T1000 (cell line): Measurements from ENCODE around the gene SMARCD1.
"Not testable (repeated sequence)": the region's sequence is repeated elsewhere in the genome, so short reads cannot be mapped to it uniquely, and the experiment has no call there.

Experiments used
- DNase-seq: peaks from one replicate; lab custom pipeline; 2025; ENCODE audit warnings: mixed read lengths; lab: John Stamatoyannopoulos, UW

Gene SMARCD1

GRCh38 chr12:50077099-50077498, 8.0 kb upstream of the SMARCD1 start:
- no peak for DNase-seq

GRCh38 chr12:50078281-50078680, 6.9 kb upstream of the SMARCD1 start:
- no peak for DNase-seq

GRCh38 chr12:50079771-50080170, 5.4 kb upstream of the SMARCD1 start:
- no peak for DNase-seq

- DNase-seq: no peak
Observed at GRCh38 chr12:50081096-50081808, 3.9 kb upstream of the SMARCD1 start.

GRCh38 chr12:50082644-50083043, 2.5 kb upstream of the SMARCD1 start:
- DNase-seq: no peak

GRCh38 chr12:50083301-50083700, 1.8 kb upstream of the SMARCD1 start:
- DNase-seq: no peak

GRCh38 chr12:50084409-50084774, 750 bp upstream of the SMARCD1 start:
- DNase-seq: not testable (repeated sequence)

- DNase-seq: no peak
Observed at GRCh38 chr12:50085615-50086072, 502 bp downstream of the SMARCD1 start.

GRCh38 chr12:50086148-50086547, 1.0 kb downstream of the SMARCD1 start:
- DNase-seq: no peak

- DNase-seq: no peak
Observed at GRCh38 chr12:50087151-50087550, 2.0 kb downstream of the SMARCD1 start.

GRCh38 chr12:50087995-50088394, 2.9 kb downstream of the SMARCD1 start:
- DNase-seq: no peak

- no peak for DNase-seq
Observed at GRCh38 chr12:50088577-50089335, 3.6 kb downstream of the SMARCD1 start.

GRCh38 chr12:50089730-50090129, 4.6 kb downstream of the SMARCD1 start:
- DNase-seq: no peak

GRCh38 chr12:50090391-50090790, 5.2 kb downstream of the SMARCD1 start:
- DNase-seq: no peak

GRCh38 chr12:50097952-50098351, 12.8 kb downstream of the SMARCD1 start:
- DNase-seq: no peak

- DNase-seq: no peak
Observed at GRCh38 chr12:50099302-50100008, 14.3 kb downstream of the SMARCD1 start.

- DNase-seq: no peak
Observed at GRCh38 chr12:50100561-50100960, 15.4 kb downstream of the SMARCD1 start.

GRCh38 chr12:50101663-50102062, 16.5 kb downstream of the SMARCD1 start:
- DNase-seq: no peak

- no peak for DNase-seq
Observed at GRCh38 chr12:50102131-50102531, 17.0 kb downstream of the SMARCD1 start.

- DNase-seq: no peak
Observed at GRCh38 chr12:50102646-50103309, 17.6 kb downstream of the SMARCD1 start.

- DNase-seq: no peak
Observed at GRCh38 chr12:50103351-50103750, 18.2 kb downstream of the SMARCD1 start.

- no peak for DNase-seq
Observed at GRCh38 chr12:50103767-50104321, 18.7 kb downstream of the SMARCD1 start, which contains the start of gene GPD1. Gene GPD1, plus strand, starts transcription at chr12:50104008. Its CDS starts 43 bp downstream, at chr12:50104051.
